Natural killer cell (primary cell): Measurements from ENCODE around the gene DOCK8. TPM values are rescaled to one million over a fixed set of nuclear protein-coding genes. Genes with fewer than 3 reads are reported as not detected.

Experiments used
- ATAC-seq, 3 donors: fragments of 150-1000 bp in 2 of 3; fragments of 200-7000 bp in 1 of 3; cut with Tn5 transposase; 1 replicate in 1 of 3; 2 replicates in 2 of 3; pipeline ENCODE4 v1.10.0; 2021; ENCODE audit warnings: mild to moderate bottlenecking in 2 of 3, moderate library complexity in 2 of 3
- DNase-seq, 2 donors: peaks; one replicate each; pipeline versions ENCODE4 v3.0.0 to v3.0.0-alpha.2; 2013 to 2021; ENCODE audit warnings: mixed read lengths in 1 of 2
- H3K27ac ChIP-seq: one replicate; pipeline ENCODE4 v1.5.1; 2013; ENCODE audit warnings: mild to moderate bottlenecking, low read length
- H3K27me3 ChIP-seq: one replicate; pipeline ENCODE4 v1.6.1; 2013; ENCODE audit warnings: low read length; ENCODE audit not compliant: control insufficient read depth, insufficient read depth
- H3K36me3 ChIP-seq: one replicate; pipeline ENCODE4 v1.6.1; 2013; ENCODE audit warnings: low read length; ENCODE audit not compliant: control insufficient read depth, insufficient read depth
- H3K4me1 ChIP-seq: one replicate; pipeline ENCODE4 v1.6.1; 2013; ENCODE audit warnings: low read length; ENCODE audit not compliant: control insufficient read depth, insufficient read depth
- H3K4me3 ChIP-seq: one replicate; pipeline ENCODE4 v1.5.1; 2013; ENCODE audit warnings: low read length
- H3K9me3 ChIP-seq: one replicate; pipeline ENCODE4 v1.6.1; 2013; ENCODE audit warnings: low read length; ENCODE audit not compliant: control insufficient read depth, insufficient read depth
- H3K27ac Mint-ChIP-seq, 2 donors: one replicate each; pipeline ENCODE4 v1.8.0; 2022; ENCODE audit warnings: mild to moderate bottlenecking in 2 of 2, mixed read lengths in 2 of 2, moderate library complexity in 1 of 2
- H3K27me3 Mint-ChIP-seq, 2 donors: one replicate each; pipeline ENCODE4 v1.8.0; 2022; ENCODE audit warnings: low read depth in 2 of 2, mixed read lengths in 2 of 2
- H3K36me3 Mint-ChIP-seq: one replicate; pipeline ENCODE4 v1.8.0; 2022; ENCODE audit warnings: mixed read lengths
- H3K4me1 Mint-ChIP-seq, 2 donors: one replicate each; pipeline ENCODE4 v1.8.0; 2022; ENCODE audit warnings: mixed read lengths in 2 of 2
- H3K4me3 Mint-ChIP-seq: one replicate; pipeline ENCODE4 v1.8.0; 2022; ENCODE audit warnings: mild to moderate bottlenecking, moderate library complexity, mixed read lengths
- H3K9me3 Mint-ChIP-seq, 2 donors: one replicate each; pipeline ENCODE4 v1.8.0; 2022; ENCODE audit warnings: mixed read lengths in 2 of 2
- WGBS: methylation state at CpG from one replicate; pipeline ENCODE4 v1.1.7; 2013; ENCODE audit warnings: missing lambda C conversion rate; ENCODE audit not compliant: insufficient coverage; 5-methylcytosine and 5-hydroxymethylcytosine counted together
- intact Hi-C: fragments of 100-400 bp; cut with micrococcal nuclease; formaldehyde crosslinking; loops from one replicate; pipeline ENCODE4 v1.14.2; 2022
- total RNA-seq, 4 donors: library from RNA; stranded (reverse); fragments of 120-200 nt in 1 of 4; gene quantifications; one replicate each; pipeline versions ENCODE4 v1.2.3 to v1.2.4, GENCODE V29; 2013 to 2022
- TF ChIP-seq, protein P1 (sequence below): fragments of 200-600 bp; IDR thresholded peaks from one replicate; pipeline ENCODE4 v1.8.0; 2022; ENCODE audit warnings: antibody characterized with exemption

DOCK8 gene
- total RNA-seq, 3 donors from 2014 or later (not counting 1 experiment from before 2014, with no cell fraction given) = 156 to 211 (median 207) TPM

DNA sequence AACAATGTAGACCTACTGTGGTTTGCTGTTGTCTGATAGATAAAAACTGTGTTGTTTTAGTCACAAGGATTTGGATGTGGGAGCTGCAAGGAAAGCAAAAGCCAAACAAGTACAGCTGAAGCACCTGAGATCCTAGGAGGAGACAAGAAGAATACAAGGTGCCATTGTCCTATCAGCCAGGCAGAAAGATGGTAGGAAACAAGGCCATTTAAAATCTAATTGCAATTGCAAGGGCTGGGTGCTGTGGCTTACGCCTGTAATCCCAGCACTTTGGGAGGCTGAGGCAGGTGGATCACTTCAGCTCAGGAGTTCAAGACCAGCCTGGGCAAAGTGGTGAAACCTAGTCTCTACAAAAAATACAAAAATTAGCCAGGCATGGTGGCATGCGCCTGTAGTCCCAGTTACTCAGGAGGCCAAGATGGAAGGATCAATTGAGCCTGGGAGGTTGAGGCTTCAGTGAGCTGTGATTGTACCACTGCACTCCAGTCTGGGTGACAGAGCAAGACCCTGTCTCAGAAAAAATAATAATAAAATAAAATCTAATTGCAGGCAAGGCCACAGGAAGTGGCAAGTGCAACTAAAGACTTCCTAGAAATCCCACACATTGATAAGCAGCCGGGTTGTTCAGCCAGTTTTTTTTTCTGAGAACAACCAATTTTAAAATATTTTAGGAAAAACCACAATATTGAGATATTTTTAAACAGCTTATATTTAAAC lies 22.6 kb downstream of the DOCK8 start:
- Mint-ChIP-seq H3K9me3 (peaks cover 2 to 4% of the 10 kb centered on the region in 2 donors), H3K36me3 (peaks cover 10% of the 10 kb centered on the region), H3K27me3 (no peaks in the 10 kb centered on the region), H3K4me1 (peaks cover 21 to 46% of the 10 kb centered on the region in 2 donors), H3K27ac (peak overlapping the region in 1 of 2 donors; percentile 52), H3K4me3 (peak overlapping the region; percentile 45)
- TF ChIP-seq, protein P1, sequence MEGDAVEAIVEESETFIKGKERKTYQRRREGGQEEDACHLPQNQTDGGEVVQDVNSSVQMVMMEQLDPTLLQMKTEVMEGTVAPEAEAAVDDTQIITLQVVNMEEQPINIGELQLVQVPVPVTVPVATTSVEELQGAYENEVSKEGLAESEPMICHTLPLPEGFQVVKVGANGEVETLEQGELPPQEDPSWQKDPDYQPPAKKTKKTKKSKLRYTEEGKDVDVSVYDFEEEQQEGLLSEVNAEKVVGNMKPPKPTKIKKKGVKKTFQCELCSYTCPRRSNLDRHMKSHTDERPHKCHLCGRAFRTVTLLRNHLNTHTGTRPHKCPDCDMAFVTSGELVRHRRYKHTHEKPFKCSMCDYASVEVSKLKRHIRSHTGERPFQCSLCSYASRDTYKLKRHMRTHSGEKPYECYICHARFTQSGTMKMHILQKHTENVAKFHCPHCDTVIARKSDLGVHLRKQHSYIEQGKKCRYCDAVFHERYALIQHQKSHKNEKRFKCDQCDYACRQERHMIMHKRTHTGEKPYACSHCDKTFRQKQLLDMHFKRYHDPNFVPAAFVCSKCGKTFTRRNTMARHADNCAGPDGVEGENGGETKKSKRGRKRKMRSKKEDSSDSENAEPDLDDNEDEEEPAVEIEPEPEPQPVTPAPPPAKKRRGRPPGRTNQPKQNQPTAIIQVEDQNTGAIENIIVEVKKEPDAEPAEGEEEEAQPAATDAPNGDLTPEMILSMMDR = no peak
- DNase-seq (no peak), ATAC-seq (no peak)
- WGBS = 94% methylated on average over 2 of the region's 3 CpGs
- Histone ChIP-seq H3K27ac (no peak overlapping the region), H3K36me3 (no peaks in the 10 kb centered on the region), H3K27me3 (no peaks in the 10 kb centered on the region), H3K4me1 (peaks cover 13% of the 10 kb centered on the region), H3K9me3 (no peaks in the 10 kb centered on the region), H3K4me3 (no peak overlapping the region)
- intact Hi-C loops = no loop called here

DNA sequence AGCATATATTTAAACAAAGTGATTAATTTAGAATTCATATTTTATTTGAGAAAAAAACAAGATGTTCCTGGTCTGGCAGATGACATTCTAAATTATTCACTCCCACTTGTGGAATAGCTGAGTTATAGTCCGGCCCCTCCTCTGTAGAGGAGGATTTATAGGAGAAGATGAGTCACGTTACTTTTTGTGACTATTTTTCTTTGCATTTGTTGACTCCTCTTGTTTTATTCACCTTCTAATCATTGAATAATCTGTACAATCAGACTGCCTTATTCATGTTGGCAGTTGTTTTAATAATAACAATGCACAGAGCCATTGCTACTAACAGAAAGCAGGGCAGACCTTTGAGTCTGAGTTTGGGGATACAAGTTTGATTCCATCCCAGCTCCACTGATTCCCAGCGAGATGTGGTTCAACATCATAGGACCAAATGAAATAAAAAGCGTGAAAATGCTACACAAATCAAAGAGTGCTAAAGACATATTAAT lies 23.2 kb downstream of the DOCK8 start:
- TF ChIP-seq, protein P1 = no peak
- peaks cover 2 to 4% of the 10 kb centered on the region in 2 donors for H3K9me3 Mint-ChIP-seq
- no peaks in the 10 kb centered on the region for H3K27me3 Mint-ChIP-seq
- intact Hi-C loops = no loop called here
- Histone ChIP-seq H3K36me3 (no peaks in the 10 kb centered on the region), H3K4me3 (no peak overlapping the region), H3K27me3 (no peaks in the 10 kb centered on the region), H3K27ac (no peak overlapping the region), H3K9me3 (no peaks in the 10 kb centered on the region), H3K4me1 (peaks cover 13% of the 10 kb centered on the region)
- peaks cover 10% of the 10 kb centered on the region for H3K36me3 Mint-ChIP-seq
- peak overlapping the region in 1 of 2 donors; percentile 52 for H3K27ac Mint-ChIP-seq
- DNase-seq = no peak
- peaks cover 21 to 46% of the 10 kb centered on the region in 2 donors for H3K4me1 Mint-ChIP-seq
- 100% methylated on average over 2 of the region's 4 CpGs for WGBS
- ATAC-seq = no peak
- H3K4me3 Mint-ChIP-seq = peak overlapping the region; percentile 63

DNA sequence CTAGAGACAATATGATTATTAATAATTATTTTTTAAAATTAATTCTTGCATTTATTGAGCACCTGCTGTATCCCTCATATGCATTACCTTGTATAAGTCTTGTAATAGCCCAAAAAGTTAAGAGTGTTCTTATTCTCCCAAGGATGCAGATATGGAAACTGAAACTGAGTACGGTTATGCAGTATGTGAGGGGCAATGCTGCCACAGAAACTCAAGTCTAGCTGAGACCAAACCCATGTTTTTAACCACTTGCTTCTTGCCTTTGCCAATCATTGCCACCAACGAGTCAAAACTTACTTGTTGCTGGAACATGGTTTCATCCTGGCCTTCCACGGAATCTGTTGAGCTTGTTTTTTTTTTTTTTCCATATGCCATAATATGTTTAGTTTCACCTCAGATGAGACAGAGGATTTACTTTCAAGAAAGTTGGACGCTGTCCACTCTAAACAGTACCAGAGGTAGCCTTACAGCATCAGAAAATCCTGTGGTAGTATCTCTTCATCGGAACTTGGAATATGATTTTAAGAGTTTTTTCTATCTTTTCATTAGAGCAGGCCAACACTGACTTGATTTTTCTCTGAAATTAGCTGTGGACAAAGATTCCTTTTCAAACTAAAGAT lies 27.9 kb downstream of the DOCK8 start:
- intact Hi-C loops = no loop called here

More for the DNA sequence above, 27.9 kb downstream of the DOCK8 start:
- H3K27ac ChIP-seq = no peak overlapping the region
- no peaks in the 10 kb centered on the region for H3K9me3 Mint-ChIP-seq
- WGBS = 69% methylated on average over 5 of the region's 5 CpGs
- ATAC-seq (peak in 2 of 3 donors; percentile 43 to 60), DNase-seq (peak in 1 of 2 donors; percentile 7)
- H3K27me3 Mint-ChIP-seq = no peaks in the 10 kb centered on the region
- peak overlapping the region in 1 of 2 donors; percentile 34 for H3K27ac Mint-ChIP-seq
- no peak overlapping the region for H3K4me3 ChIP-seq
- H3K36me3 ChIP-seq = no peaks in the 10 kb centered on the region
- peaks cover 8 to 28% of the 10 kb centered on the region in 2 donors for H3K4me1 Mint-ChIP-seq
- H3K9me3 ChIP-seq = no peaks in the 10 kb centered on the region
- H3K4me3 Mint-ChIP-seq = peak overlapping the region; percentile 14
- H3K36me3 Mint-ChIP-seq = no peaks in the 10 kb centered on the region
- no peaks in the 10 kb centered on the region for H3K27me3 ChIP-seq
- peaks cover 5% of the 10 kb centered on the region for H3K4me1 ChIP-seq
- TF ChIP-seq, protein P1 = no peak
